Measurements from ENCODE around the gene PELI3.

DNA sequence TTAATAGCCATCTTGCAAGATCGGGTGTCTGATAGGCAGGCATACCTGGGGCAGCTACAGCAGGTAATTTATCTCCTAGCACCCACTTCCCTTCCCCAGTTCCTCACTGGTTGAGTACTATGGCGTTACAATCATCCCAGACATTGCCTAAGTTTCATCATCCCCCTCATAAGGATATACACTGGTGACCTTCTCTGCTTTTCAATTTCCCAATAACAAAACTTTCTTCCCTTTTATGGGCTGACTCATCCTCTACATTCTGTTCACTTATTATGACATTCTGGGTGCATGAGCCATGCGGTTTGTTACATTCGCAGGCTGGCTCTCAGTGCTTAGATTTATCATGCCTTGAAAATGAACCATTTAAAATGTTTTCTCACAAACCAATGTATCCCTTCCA, 23.1 kb upstream of the PELI3 start:
- TF ChIP-seq POLR2A (IDR thresholded peaks at IDR 0.05) (no peak), EP300 (IDR thresholded peaks at IDR 0.05) (no peak)
- TF ChIP-seq, protein P1, sequence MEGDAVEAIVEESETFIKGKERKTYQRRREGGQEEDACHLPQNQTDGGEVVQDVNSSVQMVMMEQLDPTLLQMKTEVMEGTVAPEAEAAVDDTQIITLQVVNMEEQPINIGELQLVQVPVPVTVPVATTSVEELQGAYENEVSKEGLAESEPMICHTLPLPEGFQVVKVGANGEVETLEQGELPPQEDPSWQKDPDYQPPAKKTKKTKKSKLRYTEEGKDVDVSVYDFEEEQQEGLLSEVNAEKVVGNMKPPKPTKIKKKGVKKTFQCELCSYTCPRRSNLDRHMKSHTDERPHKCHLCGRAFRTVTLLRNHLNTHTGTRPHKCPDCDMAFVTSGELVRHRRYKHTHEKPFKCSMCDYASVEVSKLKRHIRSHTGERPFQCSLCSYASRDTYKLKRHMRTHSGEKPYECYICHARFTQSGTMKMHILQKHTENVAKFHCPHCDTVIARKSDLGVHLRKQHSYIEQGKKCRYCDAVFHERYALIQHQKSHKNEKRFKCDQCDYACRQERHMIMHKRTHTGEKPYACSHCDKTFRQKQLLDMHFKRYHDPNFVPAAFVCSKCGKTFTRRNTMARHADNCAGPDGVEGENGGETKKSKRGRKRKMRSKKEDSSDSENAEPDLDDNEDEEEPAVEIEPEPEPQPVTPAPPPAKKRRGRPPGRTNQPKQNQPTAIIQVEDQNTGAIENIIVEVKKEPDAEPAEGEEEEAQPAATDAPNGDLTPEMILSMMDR (IDR thresholded peaks at IDR 0.05) = no peak
